H9 (cell line): ENCODE measurements around the gene RASA2. TPM values are rescaled to one million over a fixed set of nuclear protein-coding genes. Genes with fewer than 3 reads are reported as not detected.

ENCODE experiments used
- DNase-seq: peaks from one replicate; pipeline ENCODE4 v3.0.0-alpha.2; 2017
- H2AFZ ChIP-seq: one replicate; pipeline ENCODE4 v1.6.1; 2013; ENCODE audit warnings: mild to moderate bottlenecking, low read length, control low read depth, moderate library complexity
- H2AK5ac ChIP-seq: 2 replicates; pipeline ENCODE4 v1.6.1; 2013; ENCODE audit warnings: low read length, control low read depth, mixed read lengths; ENCODE audit not compliant: insufficient read length
- H2BK120ac ChIP-seq: one replicate; pipeline ENCODE4 v1.6.1; 2013; ENCODE audit warnings: low read depth, mild to moderate bottlenecking, low read length, control low read depth, inconsistent platforms; ENCODE audit not compliant: poor library complexity, severe bottlenecking
- H2BK12ac ChIP-seq: 2 replicates; pipeline ENCODE4 v1.6.1; 2013; ENCODE audit warnings: low read length, control low read depth, mixed read lengths, low read depth; ENCODE audit not compliant: insufficient read length
- H2BK15ac ChIP-seq: 2 replicates; pipeline ENCODE4 v1.6.1; 2013; ENCODE audit warnings: low read depth, low read length, control low read depth
- H2BK20ac ChIP-seq: one replicate; pipeline ENCODE4 v1.6.1; 2013; ENCODE audit warnings: low read depth, mild to moderate bottlenecking, low read length, control low read depth, inconsistent platforms; ENCODE audit not compliant: poor library complexity, severe bottlenecking
- H2BK5ac ChIP-seq: 2 replicates; pipeline ENCODE4 v1.6.1; 2013; ENCODE audit warnings: low read length, control low read depth, mixed read lengths; ENCODE audit not compliant: insufficient read length
- H3K14ac ChIP-seq: 2 replicates; pipeline ENCODE4 v1.6.1; 2013; ENCODE audit warnings: low read length, control low read depth; ENCODE audit not compliant: insufficient read depth
- H3K18ac ChIP-seq: 2 replicates; pipeline ENCODE4 v1.6.1; 2013; ENCODE audit warnings: low read depth, mild to moderate bottlenecking, mixed read lengths, low read length, control low read depth; ENCODE audit not compliant: insufficient read length
- H3K23ac ChIP-seq: 2 replicates; pipeline ENCODE4 v1.6.1; 2013; ENCODE audit warnings: low read length, control low read depth, mixed read lengths, low read depth; ENCODE audit not compliant: insufficient read length
- H3K23me2 ChIP-seq: 2 replicates; pipeline ENCODE4 v1.6.1; 2013; ENCODE audit warnings: low read depth, mild to moderate bottlenecking, mixed read lengths, low read length, control low read depth; ENCODE audit not compliant: insufficient read length, poor library complexity, severe bottlenecking
- H3K27ac ChIP-seq: 2 replicates; pipeline ENCODE4 v1.5.1; 2013; ENCODE audit warnings: low read length, control low read depth, mixed read lengths, low read depth; ENCODE audit not compliant: insufficient read length
- H3K27me3 ChIP-seq: 2 replicates; pipeline ENCODE4 v1.6.1; 2013; ENCODE audit warnings: low read length, control low read depth, inconsistent platforms; ENCODE audit not compliant: insufficient read depth
- H3K4ac ChIP-seq: 2 replicates; pipeline ENCODE4 v1.6.1; 2013; ENCODE audit warnings: low read depth, mild to moderate bottlenecking, control low read depth, inconsistent platforms, low read length, moderate library complexity
- H3K4me1 ChIP-seq: 2 replicates; pipeline ENCODE4 v1.6.1; 2013; ENCODE audit warnings: low read length, control low read depth, inconsistent platforms; ENCODE audit not compliant: insufficient read depth
- H3K4me2 ChIP-seq: 2 replicates; pipeline ENCODE4 v1.6.1; 2013; ENCODE audit warnings: low read length, control low read depth, mixed read lengths; ENCODE audit not compliant: insufficient read length, insufficient read depth
- H3K56ac ChIP-seq: 2 replicates; pipeline ENCODE4 v1.6.1; 2013; ENCODE audit warnings: low read depth, mild to moderate bottlenecking, mixed read lengths, low read length, control low read depth; ENCODE audit not compliant: insufficient read length
- H3K79me1 ChIP-seq: 2 replicates; pipeline ENCODE4 v1.6.1; 2013; ENCODE audit warnings: low read depth, mild to moderate bottlenecking, moderate library complexity, low read length, control low read depth, inconsistent platforms; ENCODE audit not compliant: insufficient read depth, poor library complexity, severe bottlenecking
- H3K79me2 ChIP-seq: 2 replicates; pipeline ENCODE4 v1.6.1; 2013; ENCODE audit warnings: low read length, control low read depth, inconsistent platforms; ENCODE audit not compliant: insufficient read depth
- H3K9ac ChIP-seq: 2 replicates; pipeline ENCODE4 v1.6.1; 2013; ENCODE audit warnings: low read length, control low read depth, mixed read lengths; ENCODE audit not compliant: insufficient read length; ENCODE audit errors: extremely low read depth
- H3K9me3 ChIP-seq: one replicate; pipeline ENCODE4 v1.6.1; 2013; ENCODE audit warnings: low read depth, low read length, inconsistent platforms; ENCODE audit not compliant: control insufficient read depth
- H3T11ph ChIP-seq: one replicate; pipeline ENCODE4 v1.6.1; 2013; ENCODE audit warnings: mild to moderate bottlenecking, low read length, control low read depth, inconsistent platforms
- H4K20me1 ChIP-seq: one replicate; pipeline ENCODE4 v1.6.1; 2013; ENCODE audit not compliant: control insufficient read depth, insufficient read length, insufficient read depth
- H4K5ac ChIP-seq: 2 replicates; pipeline ENCODE4 v1.6.1; 2013; ENCODE audit warnings: low read depth, mild to moderate bottlenecking, mixed read lengths, low read length, control low read depth; ENCODE audit not compliant: insufficient read length
- H4K8ac ChIP-seq: replicated peaks from 2 replicates; pipeline ENCODE4 v1.6.1; 2013; ENCODE audit warnings: low read length, control low read depth, mixed read lengths, low read depth; ENCODE audit not compliant: insufficient read length
- H4K91ac ChIP-seq: 2 replicates; pipeline ENCODE4 v1.6.1; 2013; ENCODE audit warnings: low read depth, mild to moderate bottlenecking, moderate library complexity, mixed read lengths, low read length, control low read depth; ENCODE audit not compliant: insufficient read length
- H3K27ac Mint-ChIP-seq, 3 experiments: 2 replicates in 2 of 3; 3 replicates in 1 of 3; pipeline ENCODE4 v1.8.0; 2020 to 2021; ENCODE audit warnings: mixed read lengths in 3 of 3, mild to moderate bottlenecking in 1 of 3, moderate library complexity in 1 of 3
- H3K27me3 Mint-ChIP-seq: 2 replicates; pipeline ENCODE4 v1.8.0; 2021; ENCODE audit warnings: low read depth, mild to moderate bottlenecking, moderate library complexity, mixed read lengths
- H3K36me3 Mint-ChIP-seq, 3 experiments: 2 replicates in 2 of 3; 3 replicates in 1 of 3; pipeline ENCODE4 v1.8.0; 2020 to 2021; ENCODE audit warnings: low read depth in 3 of 3, mixed read lengths in 3 of 3; ENCODE audit not compliant: insufficient read depth in 1 of 3
- H3K4me1 Mint-ChIP-seq, 2 experiments: 2 replicates each; pipeline ENCODE4 v1.8.0; 2020; ENCODE audit warnings: mixed read lengths in 2 of 2
- H3K4me3 Mint-ChIP-seq, 2 experiments: 2 replicates in 1 of 2; 3 replicates in 1 of 2; pipeline ENCODE4 v1.8.0; 2020 to 2021; ENCODE audit warnings: mild to moderate bottlenecking in 2 of 2, mixed read lengths in 2 of 2, moderate library complexity in 1 of 2
- H3K9me3 Mint-ChIP-seq, 2 experiments: 2 replicates in 1 of 2; 3 replicates in 1 of 2; pipeline ENCODE4 v1.8.0; 2020; ENCODE audit warnings: mild to moderate bottlenecking in 2 of 2, mixed read lengths in 2 of 2, moderate library complexity in 1 of 2
- CTCF ChIP-seq: fragments of 200-600 bp; sonication (generic); conservative IDR thresholded peaks from 3 replicates; pipeline ENCODE4 v1.8.0; 2021; ENCODE audit warnings: antibody characterized with exemption, mild to moderate bottlenecking
- WGBS: extraction: QIAGEN DNeasy Blood & Tissue Kit; methylation state at CpG from one replicate; pipeline ENCODE4 v1.1.7; 2013; ENCODE audit warnings: missing lambda C conversion rate, low lambda C conversion rate, mixed read lengths; ENCODE audit not compliant: insufficient read length; ENCODE audit errors: extremely low coverage; 5-methylcytosine and 5-hydroxymethylcytosine counted together
- total RNA-seq: library from RNA; stranded (reverse); gene quantifications from 2 replicates; pipeline ENCODE4 v1.2.1, GENCODE V29; 2021

RASA2 gene
- total RNA-seq, 1 experiment from 2014 or later: 24.4 TPM

GRCh38 chr3:141440942-141441341 lies 45.9 kb upstream of the RASA2 start:
- H3K4ac ChIP-seq: no peak overlapping the region
- no peak overlapping the region for H3K9ac ChIP-seq
- H3K27me3 Mint-ChIP-seq: no peaks in the 10 kb centered on the region
- TF ChIP-seq CTCF: no peak
- no peak overlapping the region for H2BK15ac ChIP-seq
- peak overlapping the region in 1 of 3 experiments; percentile 87; a peak in 1 of 7 replicates for H3K27ac Mint-ChIP-seq
- no CpG with 5 or more reads among the region's 3 CpGs for WGBS
- no peak overlapping the region for H4K8ac ChIP-seq
- no peaks in the 10 kb centered on the region for H3K4me1 ChIP-seq
- no peak overlapping the region for H2AFZ ChIP-seq
- H3K27ac ChIP-seq: no peak overlapping the region
- H3K9me3 Mint-ChIP-seq: no peaks in the 10 kb centered on the region
- H2BK120ac ChIP-seq: no peak overlapping the region
- no peaks in the 10 kb centered on the region; the same call in 1 of the 2 replicates for H3K27me3 ChIP-seq
- H3K4me3 Mint-ChIP-seq: no peak overlapping the region
- H4K20me1 ChIP-seq: no peaks in the 10 kb centered on the region
- no peak overlapping the region for H3K4me2 ChIP-seq
- no peaks in the 10 kb centered on the region for H3K23me2 ChIP-seq
- H3K18ac ChIP-seq: no peak overlapping the region
- no peaks in the 10 kb centered on the region for H3K79me1 ChIP-seq
- no peak overlapping the region for H2AK5ac ChIP-seq
- no peak overlapping the region for H2BK5ac ChIP-seq
- H3K36me3 Mint-ChIP-seq: peaks cover 1 to 14% (median 11%) of the 10 kb centered on the region in 3 experiments; a peak in 4 of 7 replicates
- H2BK12ac ChIP-seq: no peak overlapping the region
- H3K9me3 ChIP-seq: no peaks in the 10 kb centered on the region
- no peak overlapping the region for H2BK20ac ChIP-seq
- H4K91ac ChIP-seq: no peak overlapping the region
- no peak overlapping the region for H3T11ph ChIP-seq
- no peak overlapping the region for H3K23ac ChIP-seq
- DNase-seq: no peak
- H4K5ac ChIP-seq: no peak overlapping the region
- H3K79me2 ChIP-seq: no peaks in the 10 kb centered on the region
- H3K14ac ChIP-seq: no peak overlapping the region
- no peak overlapping the region for H3K56ac ChIP-seq
- H3K4me1 Mint-ChIP-seq: peaks cover 9 to 10% of the 10 kb centered on the region in 2 experiments
